Cardiac fibroblast (primary cell): Measurements from ENCODE around the gene ALG5.

Source experiments
- DNase-seq, 2 donors: peaks; one replicate each; pipeline versions ENCODE4 v3.0.0 to v3.0.0-alpha.2; 2010; ENCODE audit warnings: low read depth in 2 of 2
- H3K4me3 ChIP-seq, 2 donors: replicated peaks in 1 of 2; 1 replicate in 1 of 2; 2 replicates in 1 of 2; pipeline ENCODE4 v1.5.1; 2011; ENCODE audit warnings: low read depth in 2 of 2, low read length in 2 of 2, mild to moderate bottlenecking in 2 of 2, moderate library complexity in 1 of 2
- CTCF ChIP-seq: IDR thresholded peaks from one replicate; pipeline ENCODE4 v1.5.1; 2011; ENCODE audit warnings: low read depth, mild to moderate bottlenecking, low read length, inconsistent platforms

ALG5 gene

GRCh38 chr13:36986462-36987240 is 12.5 kb downstream of the ALG5 start:
- peak; percentile 8 to 34 for DNase-seq
- no peak for TF ChIP-seq CTCF
- H3K4me3 ChIP-seq, result no peak overlapping the region

- TF ChIP-seq CTCF, result peak; percentile 24
- DNase-seq, result peak; percentile 78 to 80
- H3K4me3 ChIP-seq, result no peak overlapping the region
Measured at GRCh38 chr13:36981156-36981743, 17.9 kb downstream of the ALG5 start.

GRCh38 chr13:36979361-36980050 is 19.6 kb downstream of the ALG5 start:
- peak; percentile 18 to 25 for DNase-seq
- no peak for TF ChIP-seq CTCF
- H3K4me3 ChIP-seq, result no peak overlapping the region

GRCh38 chr13:36975172-36975571 is 24.0 kb downstream of the ALG5 start:
- DNase-seq, result no peak
- no peak for TF ChIP-seq CTCF
- no peak overlapping the region for H3K4me3 ChIP-seq

GRCh38 chr13:36973621-36974295 is 25.4 kb downstream of the ALG5 start:
- TF ChIP-seq CTCF, result no peak
- no peak for DNase-seq
- no peak overlapping the region for H3K4me3 ChIP-seq

GRCh38 chr13:36973009-36973408 is 26.1 kb downstream of the ALG5 start:
- no peak for DNase-seq
- TF ChIP-seq CTCF, result no peak
- no peak overlapping the region for H3K4me3 ChIP-seq
